Uterus (tissue), 4 donors: Measurements from ENCODE around the gene RBM4B. TPM values are rescaled to one million over a fixed set of nuclear protein-coding genes. Genes with fewer than 3 reads are reported as not detected.
A peak's percentile ranks its signal among the peaks of the same experiment; 100 is the strongest.

Source experiments
- DNase-seq, 2 donors: peaks; one replicate each; pipeline ENCODE4 v3.0.0-alpha.2; 2019 to 2020
- H3K27ac ChIP-seq, 2 donors: fragments of 200-600 bp; sonication (generic); 1 replicate in 1 of 2; 2 replicates in 1 of 2; pipeline ENCODE4 v1.5.1; 2016 to 2018
- H3K27me3 ChIP-seq, 2 donors: fragments of 200-600 bp; sonication (generic); one replicate each; pipeline ENCODE4 v1.5.1; 2018 to 2019; ENCODE audit warnings: control low read depth in 1 of 2
- H3K36me3 ChIP-seq, 2 donors: fragments of 200-600 bp; sonication (generic); one replicate each; pipeline ENCODE4 v1.5.1; 2019; ENCODE audit warnings: control low read depth in 1 of 2
- H3K4me1 ChIP-seq, 2 donors: fragments of 200-600 bp; sonication (generic); one replicate each; pipeline ENCODE4 v1.5.1; 2018 to 2019; ENCODE audit warnings: control low read depth in 1 of 2
- H3K4me3 ChIP-seq, 2 donors: fragments of 200-600 bp; sonication (generic); 1 replicate in 1 of 2; 2 replicates in 1 of 2; pipeline ENCODE4 v1.5.1; 2018 to 2019; ENCODE audit warnings: mild to moderate bottlenecking in 1 of 2
- H3K9me3 ChIP-seq, 2 donors: fragments of 200-600 bp; sonication (generic); one replicate each; pipeline ENCODE4 v1.5.1; 2019; ENCODE audit warnings: control low read depth in 1 of 2
- POLR2A ChIP-seq, 2 donors: fragments of 450-650 bp; IDR thresholded peaks; one replicate each; pipeline ENCODE4 v1.6.1; 2016; ENCODE audit warnings: antibody characterized with exemption in 2 of 2, mild to moderate bottlenecking in 1 of 2, moderate library complexity in 1 of 2
- intact Hi-C: fragments of 100-400 bp; cut with DNase I; formaldehyde crosslinking; loops from one replicate; pipeline ENCODE4 v1.15.1; 2023; ENCODE audit warnings: low total_unique reads
- total RNA-seq, 4 donors: library from RNA; depleted of rRNA in 3 of 4; stranded (reverse); fragments of >200 nt in 3 of 4; gene quantifications; one replicate each; pipeline versions ENCODE4 v1.1.0 to v1.2.4, GENCODE V29; 2014 to 2023
- TF ChIP-seq, protein P1 (sequence below), 4 experiments: fragments of 200-600 bp in 2 of 4; fragments of 450-650 bp in 2 of 4; sonication (generic) in 2 of 4; IDR thresholded peaks; one replicate each; pipeline ENCODE4 v1.5.1; 2016 to 2019; ENCODE audit warnings: antibody characterized with exemption in 4 of 4, mild to moderate bottlenecking in 2 of 4, moderate library complexity in 1 of 4
- donor health status: DM: yes; HTN: yes; CAD: no.

Gene RBM4B
- total RNA-seq, 4 donors from 2014 or later, result 5.0 to 60.3 (median 20.1) TPM

DNA sequence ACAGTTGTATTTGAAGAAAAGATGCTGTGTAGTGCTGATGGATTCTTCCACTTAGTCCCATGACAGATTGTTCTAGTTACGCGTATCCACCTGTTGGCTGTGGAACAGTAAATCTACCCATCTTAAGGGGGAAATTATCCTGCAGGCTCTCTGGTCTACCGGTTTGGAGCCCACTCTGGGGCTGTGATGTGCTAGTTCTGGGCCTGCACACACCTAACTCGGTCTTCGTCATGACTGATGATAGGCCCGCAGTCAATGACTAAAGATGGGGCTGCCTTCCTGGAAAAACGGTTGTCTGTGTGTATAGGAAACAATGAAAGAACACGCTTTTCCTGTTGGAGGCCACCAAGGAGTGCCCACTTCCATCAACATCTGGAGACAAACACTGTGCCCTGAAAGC, 6.2 kb upstream of the RBM4B start:
- Histone ChIP-seq H3K9me3 (no peaks in the 10 kb centered on the region), H3K36me3 (no peaks in the 10 kb centered on the region), H3K27ac (no peak overlapping the region), H3K4me1 (no peaks in the 10 kb centered on the region), H3K4me3 (no peak overlapping the region), H3K27me3 (no peaks in the 10 kb centered on the region)
- TF ChIP-seq POLR2A (IDR thresholded peaks at IDR 0.05), result no peak
- TF ChIP-seq, protein P1, sequence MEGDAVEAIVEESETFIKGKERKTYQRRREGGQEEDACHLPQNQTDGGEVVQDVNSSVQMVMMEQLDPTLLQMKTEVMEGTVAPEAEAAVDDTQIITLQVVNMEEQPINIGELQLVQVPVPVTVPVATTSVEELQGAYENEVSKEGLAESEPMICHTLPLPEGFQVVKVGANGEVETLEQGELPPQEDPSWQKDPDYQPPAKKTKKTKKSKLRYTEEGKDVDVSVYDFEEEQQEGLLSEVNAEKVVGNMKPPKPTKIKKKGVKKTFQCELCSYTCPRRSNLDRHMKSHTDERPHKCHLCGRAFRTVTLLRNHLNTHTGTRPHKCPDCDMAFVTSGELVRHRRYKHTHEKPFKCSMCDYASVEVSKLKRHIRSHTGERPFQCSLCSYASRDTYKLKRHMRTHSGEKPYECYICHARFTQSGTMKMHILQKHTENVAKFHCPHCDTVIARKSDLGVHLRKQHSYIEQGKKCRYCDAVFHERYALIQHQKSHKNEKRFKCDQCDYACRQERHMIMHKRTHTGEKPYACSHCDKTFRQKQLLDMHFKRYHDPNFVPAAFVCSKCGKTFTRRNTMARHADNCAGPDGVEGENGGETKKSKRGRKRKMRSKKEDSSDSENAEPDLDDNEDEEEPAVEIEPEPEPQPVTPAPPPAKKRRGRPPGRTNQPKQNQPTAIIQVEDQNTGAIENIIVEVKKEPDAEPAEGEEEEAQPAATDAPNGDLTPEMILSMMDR (IDR thresholded peaks at IDR 0.05), result no peak
- DNase-seq, result no peak
- intact Hi-C loops, result loop anchor here (10.0 kb wide), 1 partner anchor 269 kb away; no protein-coding TSS in a partner anchor

GRCh38 chr11:66680966-66681645, 3.4 kb upstream of the RBM4B start:
- no peak overlapping the region for H3K4me3 ChIP-seq
- TF ChIP-seq POLR2A (IDR thresholded peaks at IDR 0.05), result no peak
- TF ChIP-seq, protein P1 (IDR thresholded peaks at IDR 0.05), result no peak

GRCh38 chr11:66676931-66677598, 622 bp downstream of the RBM4B start:
- H3K27ac ChIP-seq, result peak overlapping the region; percentile 95
- TF ChIP-seq, protein P1 (IDR thresholded peaks at IDR 0.05), result no peak
- TF ChIP-seq POLR2A (IDR thresholded peaks at IDR 0.05), result no peak
- H3K4me1 ChIP-seq, result no peaks in the 10 kb centered on the region
- no peaks in the 10 kb centered on the region for H3K36me3 ChIP-seq
- H3K4me3 ChIP-seq, result peak overlapping the region; percentile 82 to 83
- DNase-seq, result no peak
- intact Hi-C loops, result loop anchor here (2.0 kb wide), 1 partner anchor 98 kb away; no protein-coding TSS in a partner anchor
- no peaks in the 10 kb centered on the region for H3K27me3 ChIP-seq
- H3K9me3 ChIP-seq, result no peaks in the 10 kb centered on the region

More at GRCh38 chr11:66680966-66681645, 3.4 kb upstream of the RBM4B start:
- H3K4me1 ChIP-seq, result no peaks in the 10 kb centered on the region
- no peaks in the 10 kb centered on the region for H3K27me3 ChIP-seq
- intact Hi-C loops, result loop anchor here (10.0 kb wide), 1 partner anchor 266 kb away; no protein-coding TSS in a partner anchor
- no peaks in the 10 kb centered on the region for H3K36me3 ChIP-seq
- DNase-seq, result no peak
- no peaks in the 10 kb centered on the region for H3K9me3 ChIP-seq
- no peak overlapping the region for H3K27ac ChIP-seq

GRCh38 chr11:66676282-66676919, 1.3 kb downstream of the RBM4B start:
- no peak for TF ChIP-seq POLR2A (IDR thresholded peaks at IDR 0.05)
- TF ChIP-seq, protein P1 (IDR thresholded peaks at IDR 0.05), result no peak
- H3K4me1 ChIP-seq, result no peaks in the 10 kb centered on the region
- H3K4me3 ChIP-seq, result peak overlapping the region in 1 of 2 donors; percentile 82
- DNase-seq, result no peak
- H3K9me3 ChIP-seq, result no peaks in the 10 kb centered on the region
- intact Hi-C loops, result loop anchor here (2.0 kb wide), 1 partner anchor 98 kb away; no protein-coding TSS in a partner anchor
- H3K27ac ChIP-seq, result no peak overlapping the region
- H3K27me3 ChIP-seq, result no peaks in the 10 kb centered on the region
- H3K36me3 ChIP-seq, result no peaks in the 10 kb centered on the region
